ENCODE data around the gene ARHGEF11. TPM values are rescaled to one million over a fixed set of nuclear protein-coding genes. Genes with fewer than 3 reads are reported as not detected.
A peak's percentile ranks its signal among the peaks of the same experiment; 100 is the strongest.

The ARHGEF11 gene
- total RNA-seq, 1 donor from 2014 or later: 41.1 TPM

DNA sequence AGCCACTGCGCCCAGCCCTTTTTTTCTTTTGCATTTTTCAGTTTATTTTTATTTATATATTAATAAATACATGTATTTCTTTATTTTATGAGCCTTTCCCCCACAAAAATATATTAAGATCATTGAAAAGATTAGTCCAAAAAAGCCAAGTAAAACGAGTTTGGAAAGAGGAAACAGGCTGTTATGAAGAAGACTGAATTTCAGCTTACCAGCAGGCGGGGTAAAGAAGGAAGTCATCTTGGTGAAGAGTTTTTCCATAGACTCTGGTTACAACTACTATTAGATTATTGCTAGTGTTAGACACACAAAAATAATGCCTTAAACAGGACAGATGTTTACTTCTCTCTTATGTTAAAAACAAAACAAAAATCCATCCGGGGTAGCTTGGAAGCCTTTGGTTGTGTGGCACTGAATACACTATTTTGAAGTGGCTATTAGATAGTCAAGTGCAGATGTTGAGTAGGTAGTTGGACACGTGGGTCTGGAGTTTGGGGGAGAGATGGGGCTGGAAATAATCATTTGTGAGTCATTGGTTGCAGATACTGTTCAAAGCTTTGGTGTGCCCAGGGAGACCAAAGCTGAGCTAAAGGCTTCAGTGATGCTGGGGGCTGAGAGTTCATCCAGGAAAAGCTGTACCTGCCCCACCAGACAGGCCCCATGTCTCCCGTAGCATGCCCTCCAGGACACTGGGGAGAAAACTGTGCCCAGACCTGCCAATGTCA lies 133.8 kb downstream of the ARHGEF11 start:
- Histone ChIP-seq H3K9me3 (no peaks in the 10 kb centered on the region), H3K27me3 (peaks cover 10% of the 10 kb centered on the region), H3K27ac (no peak overlapping the region), H3K4me3 (no peak overlapping the region), H3K36me3 (peaks cover 29% of the 10 kb centered on the region), H3K4me1 (no peaks in the 10 kb centered on the region)
- ATAC-seq (no peak), DNase-seq (no peak)
- TF ChIP-seq, protein P1, sequence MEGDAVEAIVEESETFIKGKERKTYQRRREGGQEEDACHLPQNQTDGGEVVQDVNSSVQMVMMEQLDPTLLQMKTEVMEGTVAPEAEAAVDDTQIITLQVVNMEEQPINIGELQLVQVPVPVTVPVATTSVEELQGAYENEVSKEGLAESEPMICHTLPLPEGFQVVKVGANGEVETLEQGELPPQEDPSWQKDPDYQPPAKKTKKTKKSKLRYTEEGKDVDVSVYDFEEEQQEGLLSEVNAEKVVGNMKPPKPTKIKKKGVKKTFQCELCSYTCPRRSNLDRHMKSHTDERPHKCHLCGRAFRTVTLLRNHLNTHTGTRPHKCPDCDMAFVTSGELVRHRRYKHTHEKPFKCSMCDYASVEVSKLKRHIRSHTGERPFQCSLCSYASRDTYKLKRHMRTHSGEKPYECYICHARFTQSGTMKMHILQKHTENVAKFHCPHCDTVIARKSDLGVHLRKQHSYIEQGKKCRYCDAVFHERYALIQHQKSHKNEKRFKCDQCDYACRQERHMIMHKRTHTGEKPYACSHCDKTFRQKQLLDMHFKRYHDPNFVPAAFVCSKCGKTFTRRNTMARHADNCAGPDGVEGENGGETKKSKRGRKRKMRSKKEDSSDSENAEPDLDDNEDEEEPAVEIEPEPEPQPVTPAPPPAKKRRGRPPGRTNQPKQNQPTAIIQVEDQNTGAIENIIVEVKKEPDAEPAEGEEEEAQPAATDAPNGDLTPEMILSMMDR (IDR thresholded peaks at IDR 0.05): no peak
- intact Hi-C loops (cut with DNase I): no loop called here

- Histone ChIP-seq H3K4me3 (no peak overlapping the region), H3K27ac (no peak overlapping the region), H3K9me3 (no peaks in the 10 kb centered on the region), H3K36me3 (peaks cover 34% of the 10 kb centered on the region), H3K4me1 (no peaks in the 10 kb centered on the region), H3K27me3 (peaks cover 10% of the 10 kb centered on the region)
- intact Hi-C loops (cut with DNase I): no loop called here
- TF ChIP-seq, protein P1 (IDR thresholded peaks at IDR 0.05): peak; percentile 87
- peak; percentile 55 for ATAC-seq
- no peak for DNase-seq
Measured at GRCh38 chr1:156910309-156910782, 135.2 kb downstream of the ARHGEF11 start.

- peaks cover 10% of the 10 kb centered on the region for H3K27me3 ChIP-seq
- ATAC-seq: no peak
- H3K27ac ChIP-seq: no peak overlapping the region
- H3K4me3 ChIP-seq: no peak overlapping the region
- DNase-seq: no peak
- H3K9me3 ChIP-seq: no peaks in the 10 kb centered on the region
- H3K4me1 ChIP-seq: no peaks in the 10 kb centered on the region
- peaks cover 27% of the 10 kb centered on the region for H3K36me3 ChIP-seq
- intact Hi-C loops (cut with DNase I): no loop called here
- TF ChIP-seq, protein P1 (IDR thresholded peaks at IDR 0.05): no peak
Measured at GRCh38 chr1:156909671-156910070, 135.9 kb downstream of the ARHGEF11 start.

DNA sequence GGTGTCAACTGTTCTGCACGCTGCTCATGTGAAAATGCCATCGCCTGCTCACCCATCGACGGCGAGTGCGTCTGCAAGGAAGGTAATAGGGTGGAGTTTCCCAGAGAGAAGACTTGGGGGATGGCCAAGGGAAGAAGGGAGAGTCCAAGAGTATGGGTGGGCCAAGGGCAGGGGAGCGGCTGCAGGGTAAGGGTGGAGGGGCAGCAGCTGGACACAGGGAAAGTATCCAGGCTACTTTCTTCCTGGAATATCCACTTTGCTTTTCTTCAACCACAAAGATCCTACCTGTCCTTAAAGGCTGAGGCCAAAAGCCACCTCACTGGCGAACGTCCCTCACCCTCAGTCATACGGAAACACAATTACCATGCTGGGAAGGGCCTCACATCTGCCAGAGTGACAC lies 136.6 kb downstream of the ARHGEF11 start:
- Histone ChIP-seq H3K9me3 (no peaks in the 10 kb centered on the region), H3K27me3 (peaks cover 10% of the 10 kb centered on the region), H3K4me3 (no peak overlapping the region), H3K27ac (no peak overlapping the region), H3K36me3 (peaks cover 22% of the 10 kb centered on the region), H3K4me1 (no peaks in the 10 kb centered on the region)
- intact Hi-C loops (cut with DNase I): no loop called here
- DNase-seq (no peak), ATAC-seq (no peak)
- TF ChIP-seq, protein P1 (IDR thresholded peaks at IDR 0.05): no peak

DNA sequence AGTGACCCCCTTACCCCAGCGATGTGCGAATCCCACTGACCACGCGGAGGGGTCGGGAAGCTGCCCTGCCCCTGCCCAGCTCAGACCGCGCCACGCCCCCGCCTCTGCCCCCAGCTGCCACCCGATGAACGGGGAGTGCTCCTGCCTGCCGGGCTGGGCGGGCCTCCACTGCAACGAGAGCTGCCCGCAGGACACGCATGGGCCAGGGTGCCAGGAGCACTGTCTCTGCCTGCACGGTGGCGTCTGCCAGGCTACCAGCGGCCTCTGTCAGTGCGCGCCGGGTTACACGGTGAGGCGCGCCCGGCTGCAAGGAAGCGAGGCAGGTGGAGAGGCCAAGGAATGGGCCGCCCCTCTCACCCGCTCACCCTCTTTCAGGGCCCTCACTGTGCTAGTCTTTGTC lies 137.0 kb downstream of the ARHGEF11 start:
- no peak for DNase-seq
- Histone ChIP-seq H3K4me1 (no peaks in the 10 kb centered on the region), H3K9me3 (no peaks in the 10 kb centered on the region), H3K36me3 (peaks cover 19% of the 10 kb centered on the region), H3K27me3 (peaks cover 10% of the 10 kb centered on the region), H3K27ac (no peak overlapping the region), H3K4me3 (no peak overlapping the region)
- ATAC-seq: no peak
- TF ChIP-seq, protein P1 (IDR thresholded peaks at IDR 0.05): no peak
- intact Hi-C loops (cut with DNase I): no loop called here

All from upper lobe of right lung (tissue), 1 donor.